PFSK-1 (cell line): ENCODE data around the gene TSSK6.

ENCODE experiments used
- FOXP2 ChIP-seq: optimal IDR thresholded peaks from 2 replicates; pipeline ENCODE3; 2011; ENCODE audit warnings: borderline replicate concordance, control low read depth, inconsistent platforms; ENCODE audit not compliant: insufficient read depth; ENCODE audit errors: extremely low read length, extremely low read depth
- POLR2AphosphoS5 ChIP-seq: IDR thresholded peaks from 2 replicates; pipeline ENCODE4 v1.6.1; 2012; ENCODE audit warnings: low read depth, mild to moderate bottlenecking, control low read depth, low read length, moderate library complexity
- SIN3A ChIP-seq: IDR thresholded peaks from 2 replicates; pipeline ENCODE4 v1.6.1; 2012; ENCODE audit warnings: mild to moderate bottlenecking, low read length, moderate library complexity, borderline replicate concordance; ENCODE audit not compliant: insufficient read depth
- TAF1 ChIP-seq: IDR thresholded peaks from 2 replicates; pipeline ENCODE4 v1.6.1; 2012; ENCODE audit warnings: low read length, control low read depth, borderline replicate concordance; ENCODE audit not compliant: insufficient read depth
- TF ChIP-seq, protein P1 (sequence below), 2 experiments: IDR thresholded peaks; 2 replicates each; pipeline versions ENCODE4 v1.6.1 to v1.8.0; 2011 to 2012; ENCODE audit warnings: low read depth in 2 of 2, low read length in 2 of 2, control low read depth in 1 of 2, inconsistent platforms in 1 of 2, mild to moderate bottlenecking in 1 of 2, moderate library complexity in 1 of 2; ENCODE audit not compliant: insufficient read depth in 1 of 2

TSSK6 gene

DNA sequence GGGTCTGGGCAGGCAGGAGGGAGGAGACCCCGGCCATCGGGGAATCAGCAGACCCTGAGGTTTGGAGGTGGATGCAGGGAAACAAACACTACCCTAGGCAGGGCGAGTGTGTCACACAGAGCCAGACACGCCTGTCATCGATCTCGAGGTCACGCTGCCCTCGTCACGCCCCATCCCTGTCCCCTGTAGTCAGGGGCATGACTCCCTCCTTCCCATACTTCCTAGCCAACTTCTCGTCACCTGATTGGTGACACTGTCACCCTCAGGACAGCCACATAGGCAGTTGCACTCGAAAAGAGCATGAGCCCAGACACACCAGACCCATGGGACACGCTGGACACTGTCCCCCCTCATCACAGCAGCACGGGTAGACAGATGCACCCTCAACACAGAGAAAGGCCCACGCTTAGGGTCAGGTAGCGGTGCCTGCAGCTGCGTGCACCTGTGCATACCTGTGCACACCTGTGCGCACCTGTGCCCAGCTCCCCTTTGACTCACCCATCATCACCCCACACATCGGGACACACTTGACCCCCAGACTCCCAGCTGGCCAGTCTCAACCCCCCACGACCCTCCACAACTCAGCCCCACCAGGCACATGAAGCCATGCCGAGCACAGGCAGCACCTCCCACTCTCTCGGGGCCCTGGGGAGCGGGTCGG is 34.6 kb upstream of the TSSK6 start:
- TF ChIP-seq POLR2AphosphoS5 (no peak), FOXP2 (no peak), TAF1 (no peak), SIN3A (no peak)
- TF ChIP-seq, protein P1, sequence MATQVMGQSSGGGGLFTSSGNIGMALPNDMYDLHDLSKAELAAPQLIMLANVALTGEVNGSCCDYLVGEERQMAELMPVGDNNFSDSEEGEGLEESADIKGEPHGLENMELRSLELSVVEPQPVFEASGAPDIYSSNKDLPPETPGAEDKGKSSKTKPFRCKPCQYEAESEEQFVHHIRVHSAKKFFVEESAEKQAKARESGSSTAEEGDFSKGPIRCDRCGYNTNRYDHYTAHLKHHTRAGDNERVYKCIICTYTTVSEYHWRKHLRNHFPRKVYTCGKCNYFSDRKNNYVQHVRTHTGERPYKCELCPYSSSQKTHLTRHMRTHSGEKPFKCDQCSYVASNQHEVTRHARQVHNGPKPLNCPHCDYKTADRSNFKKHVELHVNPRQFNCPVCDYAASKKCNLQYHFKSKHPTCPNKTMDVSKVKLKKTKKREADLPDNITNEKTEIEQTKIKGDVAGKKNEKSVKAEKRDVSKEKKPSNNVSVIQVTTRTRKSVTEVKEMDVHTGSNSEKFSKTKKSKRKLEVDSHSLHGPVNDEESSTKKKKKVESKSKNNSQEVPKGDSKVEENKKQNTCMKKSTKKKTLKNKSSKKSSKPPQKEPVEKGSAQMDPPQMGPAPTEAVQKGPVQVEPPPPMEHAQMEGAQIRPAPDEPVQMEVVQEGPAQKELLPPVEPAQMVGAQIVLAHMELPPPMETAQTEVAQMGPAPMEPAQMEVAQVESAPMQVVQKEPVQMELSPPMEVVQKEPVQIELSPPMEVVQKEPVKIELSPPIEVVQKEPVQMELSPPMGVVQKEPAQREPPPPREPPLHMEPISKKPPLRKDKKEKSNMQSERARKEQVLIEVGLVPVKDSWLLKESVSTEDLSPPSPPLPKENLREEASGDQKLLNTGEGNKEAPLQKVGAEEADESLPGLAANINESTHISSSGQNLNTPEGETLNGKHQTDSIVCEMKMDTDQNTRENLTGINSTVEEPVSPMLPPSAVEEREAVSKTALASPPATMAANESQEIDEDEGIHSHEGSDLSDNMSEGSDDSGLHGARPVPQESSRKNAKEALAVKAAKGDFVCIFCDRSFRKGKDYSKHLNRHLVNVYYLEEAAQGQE (IDR thresholded peaks at IDR 0.05; ENCODE audit: insufficient read depth in 1 of 2, low read depth in 2 of 2, low read length in 2 of 2), result no peak

DNA sequence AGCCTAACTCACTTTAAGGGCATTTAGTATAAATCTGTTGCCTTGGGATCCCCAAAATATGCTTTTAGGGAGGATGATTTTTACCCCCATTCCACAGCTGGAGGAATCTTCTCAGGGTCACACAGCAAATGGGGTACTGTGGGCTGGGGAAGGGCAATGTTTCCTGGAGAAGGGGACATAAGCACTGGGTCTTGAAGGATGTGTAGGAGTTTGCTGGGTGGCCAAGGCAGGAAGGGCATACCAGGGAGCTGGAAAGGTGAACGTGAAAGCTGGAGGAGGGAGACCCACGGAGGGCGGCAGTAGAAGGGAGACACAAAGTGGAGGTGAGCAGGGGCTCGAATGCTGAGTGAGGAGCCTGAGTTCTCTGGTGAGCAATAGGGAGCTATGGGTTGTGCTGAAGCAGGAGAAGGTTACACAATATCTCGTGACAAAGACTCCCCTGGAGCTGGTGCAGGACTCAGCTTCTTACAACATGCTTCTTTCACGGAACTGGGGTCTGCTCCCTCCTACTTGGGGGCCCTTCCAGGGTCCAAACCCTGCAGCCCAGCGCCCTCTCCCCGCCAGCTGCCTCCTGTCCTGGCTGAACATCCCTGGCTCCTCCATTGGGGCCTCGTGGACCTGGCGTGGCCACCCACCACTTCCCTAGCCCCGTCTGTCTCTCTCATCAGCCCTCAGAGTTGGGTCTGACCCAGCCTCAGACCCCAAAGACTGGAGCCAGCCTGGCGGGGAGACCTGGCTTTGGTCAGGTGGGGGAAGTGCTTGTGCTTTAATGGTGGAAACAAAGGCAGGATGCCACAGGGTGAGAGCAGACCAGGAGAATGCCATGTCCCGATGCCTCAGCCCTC is 33.8 kb upstream of the TSSK6 start:
- TF ChIP-seq FOXP2, result no peak
- no peak for TF ChIP-seq SIN3A
- no peak for TF ChIP-seq TAF1
- TF ChIP-seq POLR2AphosphoS5, result no peak
- TF ChIP-seq, protein P1 (IDR thresholded peaks at IDR 0.05; ENCODE audit: insufficient read depth in 1 of 2, low read depth in 2 of 2, low read length in 2 of 2), result no peak

DNA sequence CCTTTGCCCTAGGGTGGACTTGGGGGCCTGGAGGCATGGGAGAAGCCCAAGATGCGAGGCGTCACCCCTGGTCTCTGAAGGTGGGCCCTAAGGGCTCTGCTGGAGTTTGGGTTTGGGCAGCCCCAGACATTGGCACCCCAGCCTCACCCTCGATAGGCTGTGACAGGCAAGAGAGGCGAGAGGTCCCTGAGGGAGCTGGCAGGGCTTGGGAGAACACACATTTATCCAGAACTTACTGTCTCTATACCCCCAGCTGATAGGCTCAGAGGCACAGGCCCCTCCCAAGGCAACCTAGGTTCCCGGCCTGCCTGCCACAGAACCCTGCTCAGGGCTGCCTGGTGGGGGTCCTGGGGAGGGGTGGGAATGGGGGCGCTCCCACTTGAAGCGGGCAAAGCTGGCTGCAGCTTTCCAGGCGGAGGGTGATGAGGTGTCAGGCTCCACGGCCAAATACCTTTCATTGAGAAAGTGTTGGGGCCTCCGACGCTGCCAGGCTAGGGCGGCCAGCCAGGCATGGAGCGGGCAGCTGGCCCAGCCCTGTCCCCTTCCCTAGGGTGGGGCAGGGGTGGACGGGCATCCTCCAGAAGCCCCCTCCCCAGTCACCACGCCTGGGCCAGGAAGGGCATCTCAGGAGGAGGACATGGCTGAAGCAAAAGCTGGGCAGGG is 32.5 kb upstream of the TSSK6 start:
- TF ChIP-seq FOXP2 (no peak), SIN3A (no peak), TAF1 (no peak), POLR2AphosphoS5 (no peak)
- TF ChIP-seq, protein P1 (IDR thresholded peaks at IDR 0.05; ENCODE audit: insufficient read depth in 1 of 2, low read depth in 2 of 2, low read length in 2 of 2), result no peak

DNA sequence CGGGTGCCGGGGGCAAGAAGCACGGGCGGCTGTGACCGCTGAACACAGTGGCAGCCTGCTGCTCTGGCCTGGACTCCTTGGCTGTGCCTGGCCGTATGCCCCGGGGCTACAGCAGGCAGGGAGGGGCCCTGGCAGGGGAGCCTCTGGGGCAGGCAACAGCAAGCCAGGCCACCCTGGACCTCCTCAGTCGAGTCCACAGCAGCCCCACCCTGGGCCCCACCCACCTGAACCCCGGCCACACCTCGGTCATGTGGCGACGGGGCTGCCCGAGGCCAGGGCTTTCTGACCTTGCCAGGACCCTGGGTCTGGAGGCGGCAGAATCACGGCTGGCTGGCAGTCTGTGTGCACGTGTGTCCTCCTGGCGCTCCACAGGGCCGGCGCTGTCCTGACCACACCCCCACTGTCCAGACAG is 31.4 kb upstream of the TSSK6 start:
- TF ChIP-seq, protein P1 (IDR thresholded peaks at IDR 0.05; ENCODE audit: insufficient read depth in 1 of 2, low read depth in 2 of 2, low read length in 2 of 2), result no peak
- TF ChIP-seq SIN3A, result no peak
- no peak for TF ChIP-seq TAF1
